Cardiac fibroblast (primary cell): ENCODE data around the gene TRPM3.

Experiments
- DNase-seq, 2 donors: peaks; one replicate each; pipeline versions ENCODE4 v3.0.0 to v3.0.0-alpha.2; 2010; ENCODE audit warnings: low read depth in 2 of 2
- H3K4me3 ChIP-seq, 2 donors: replicated peaks in 1 of 2; 1 replicate in 1 of 2; 2 replicates in 1 of 2; pipeline ENCODE4 v1.5.1; 2011; ENCODE audit warnings: low read depth in 2 of 2, low read length in 2 of 2, mild to moderate bottlenecking in 2 of 2, moderate library complexity in 1 of 2
- TF ChIP-seq, protein P1 (sequence below): IDR thresholded peaks from one replicate; pipeline ENCODE4 v1.5.1; 2011; ENCODE audit warnings: low read depth, mild to moderate bottlenecking, low read length, inconsistent platforms

Gene TRPM3

DNA sequence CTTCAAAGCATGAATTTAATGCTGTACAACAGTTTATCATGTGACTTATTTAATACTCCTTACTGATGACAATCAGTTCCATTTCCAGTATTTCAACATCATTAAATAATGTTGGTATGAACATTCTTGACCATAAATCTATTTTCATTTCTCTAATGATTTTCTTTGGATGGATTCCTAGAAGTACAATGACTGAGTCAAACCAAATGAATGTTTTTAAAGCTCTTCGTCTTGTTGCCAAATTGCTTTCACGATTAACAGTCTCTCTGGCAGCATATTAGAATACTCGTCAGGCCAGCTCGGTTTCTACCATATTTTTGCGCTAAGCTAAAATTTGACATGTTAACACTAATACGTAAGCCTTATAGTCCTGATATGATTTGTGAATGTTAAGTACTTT is 197.0 kb downstream of the TRPM3 start:
- peak overlapping the region; percentile 6 to 26 for H3K4me3 ChIP-seq
- TF ChIP-seq, protein P1, sequence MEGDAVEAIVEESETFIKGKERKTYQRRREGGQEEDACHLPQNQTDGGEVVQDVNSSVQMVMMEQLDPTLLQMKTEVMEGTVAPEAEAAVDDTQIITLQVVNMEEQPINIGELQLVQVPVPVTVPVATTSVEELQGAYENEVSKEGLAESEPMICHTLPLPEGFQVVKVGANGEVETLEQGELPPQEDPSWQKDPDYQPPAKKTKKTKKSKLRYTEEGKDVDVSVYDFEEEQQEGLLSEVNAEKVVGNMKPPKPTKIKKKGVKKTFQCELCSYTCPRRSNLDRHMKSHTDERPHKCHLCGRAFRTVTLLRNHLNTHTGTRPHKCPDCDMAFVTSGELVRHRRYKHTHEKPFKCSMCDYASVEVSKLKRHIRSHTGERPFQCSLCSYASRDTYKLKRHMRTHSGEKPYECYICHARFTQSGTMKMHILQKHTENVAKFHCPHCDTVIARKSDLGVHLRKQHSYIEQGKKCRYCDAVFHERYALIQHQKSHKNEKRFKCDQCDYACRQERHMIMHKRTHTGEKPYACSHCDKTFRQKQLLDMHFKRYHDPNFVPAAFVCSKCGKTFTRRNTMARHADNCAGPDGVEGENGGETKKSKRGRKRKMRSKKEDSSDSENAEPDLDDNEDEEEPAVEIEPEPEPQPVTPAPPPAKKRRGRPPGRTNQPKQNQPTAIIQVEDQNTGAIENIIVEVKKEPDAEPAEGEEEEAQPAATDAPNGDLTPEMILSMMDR, result no peak
- DNase-seq, result peak; percentile 85 to 93

DNA sequence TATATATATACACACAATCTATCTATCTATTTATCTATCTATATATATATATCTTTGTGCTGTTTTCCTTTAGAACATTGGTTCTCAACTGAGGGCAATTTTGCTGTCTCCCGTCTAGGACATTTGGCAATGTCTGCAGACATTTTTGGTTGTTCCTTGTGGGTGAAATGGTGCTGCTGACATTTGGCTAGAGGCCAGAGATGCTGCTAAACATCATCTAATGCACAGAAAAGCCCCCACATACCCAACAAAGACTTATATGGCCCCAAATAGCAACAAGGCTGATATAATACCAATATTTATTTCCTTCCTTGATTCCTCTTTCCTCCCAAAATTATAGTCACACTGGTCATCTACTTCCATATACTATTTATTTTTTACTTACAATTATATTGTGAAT is 197.5 kb downstream of the TRPM3 start:
- H3K4me3 ChIP-seq, result no peak overlapping the region

DNA sequence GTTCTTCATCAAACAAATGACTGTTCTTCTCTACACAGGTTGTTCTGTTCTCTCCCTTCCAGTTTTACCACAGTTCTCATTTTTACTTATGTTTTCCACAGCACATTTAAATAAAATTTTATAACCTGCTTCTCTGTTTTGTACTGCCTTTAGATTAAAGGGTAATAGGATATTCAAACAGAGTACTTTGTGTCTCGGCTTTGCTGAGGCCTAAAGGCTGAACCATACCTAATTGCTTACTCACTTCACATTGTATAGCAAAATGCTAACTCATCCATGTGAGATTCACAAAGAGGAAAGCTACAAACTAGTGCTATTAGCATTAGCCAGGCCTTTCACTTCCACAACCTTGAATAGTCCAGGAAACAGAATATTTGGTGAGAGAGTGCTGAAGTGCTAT is 200.3 kb downstream of the TRPM3 start:
- H3K4me3 ChIP-seq, result no peak overlapping the region
- TF ChIP-seq, protein P1, result no peak
- DNase-seq, result peak; percentile 20 to 79

More for the DNA sequence above, 197.5 kb downstream of the TRPM3 start:
- TF ChIP-seq, protein P1, result no peak
- DNase-seq, result peak; percentile 21 to 50

DNA sequence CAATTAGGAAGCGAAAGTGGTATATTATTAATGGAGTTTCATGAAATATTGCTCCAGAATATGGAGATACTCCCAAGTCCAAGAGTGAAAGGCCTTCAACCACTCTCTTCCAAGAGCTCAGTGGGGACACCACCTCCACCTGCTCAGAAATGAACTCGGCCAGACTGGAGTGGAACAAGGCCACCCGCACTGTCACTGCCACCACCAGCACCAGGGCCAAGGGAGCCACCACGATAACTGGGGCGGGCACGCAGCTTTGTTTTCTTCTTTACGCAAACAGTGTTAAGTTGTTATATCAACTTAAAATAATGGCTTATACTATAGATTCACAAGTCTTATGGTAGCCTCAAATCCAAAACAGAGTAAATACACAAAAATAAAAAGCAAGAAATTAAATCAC is 204.1 kb downstream of the TRPM3 start:
- DNase-seq, result no peak
- H3K4me3 ChIP-seq, result no peak overlapping the region
- TF ChIP-seq, protein P1, result no peak

DNA sequence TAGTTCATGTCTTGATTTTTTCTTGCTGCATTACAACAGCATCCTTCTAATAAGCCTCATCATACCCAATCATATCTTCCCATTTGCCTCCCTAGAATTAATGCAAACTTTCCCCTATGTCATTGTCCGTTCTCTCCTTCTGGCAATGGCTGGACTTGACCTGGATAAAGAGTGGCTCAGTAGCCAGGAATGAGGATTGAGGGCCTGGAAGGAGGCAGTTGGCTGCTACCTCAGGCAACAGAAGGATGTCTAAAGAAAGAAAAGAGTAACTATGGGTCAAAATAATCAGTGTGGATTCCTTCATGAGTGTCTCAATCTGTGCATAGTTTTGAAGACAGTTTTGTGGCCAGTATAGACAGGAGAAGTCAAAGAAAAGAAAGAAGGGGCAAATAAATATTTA is 209.6 kb downstream of the TRPM3 start:
- DNase-seq, result no peak
- TF ChIP-seq, protein P1, result no peak
- H3K4me3 ChIP-seq, result no peak overlapping the region

DNA sequence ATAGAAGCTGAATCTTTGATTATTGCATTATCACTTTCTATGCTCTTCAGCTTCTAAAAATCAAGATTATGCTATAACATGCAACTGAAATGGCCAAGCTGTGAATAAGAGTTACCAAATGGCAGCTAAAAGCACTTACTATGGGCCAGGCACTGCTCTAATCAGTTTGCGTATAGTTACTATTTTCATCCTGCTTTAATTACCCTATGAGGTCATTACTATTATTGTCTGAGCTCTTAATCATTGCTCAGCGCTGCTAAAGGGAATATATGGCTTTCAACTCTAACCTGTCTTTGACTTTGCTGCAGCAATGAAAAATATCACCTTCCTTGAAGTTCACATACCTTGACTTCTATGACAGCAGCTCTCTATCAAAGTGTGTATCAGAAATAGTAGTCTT is 210.8 kb downstream of the TRPM3 start:
- DNase-seq, result no peak
- H3K4me3 ChIP-seq, result no peak overlapping the region
- TF ChIP-seq, protein P1, result no peak

DNA sequence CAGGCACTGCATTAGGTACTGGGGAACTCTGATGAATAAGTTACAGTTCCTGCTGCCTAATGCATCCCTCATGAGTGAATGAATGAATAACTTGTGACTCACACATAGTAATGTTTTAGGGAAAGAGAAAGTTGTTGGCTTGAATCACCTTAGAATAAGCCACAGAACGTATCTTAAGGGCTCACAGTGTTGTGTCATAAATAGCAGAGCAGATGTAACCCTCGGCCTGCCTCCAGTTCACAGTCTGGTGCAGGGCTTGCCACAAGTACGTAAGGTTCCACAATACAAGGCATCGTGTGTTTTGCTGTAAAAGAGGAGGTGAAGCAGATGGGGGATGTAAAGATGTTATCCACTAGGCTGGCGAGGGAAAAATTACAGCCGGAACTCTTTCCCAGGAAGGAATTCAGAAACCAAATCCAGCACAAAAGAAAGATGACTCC is 218.7 kb downstream of the TRPM3 start:
- peak; percentile 93 to 99 for DNase-seq
- TF ChIP-seq, protein P1, result no peak
- H3K4me3 ChIP-seq, result peak overlapping the region in 1 of 2 donors; percentile 19
